NCI-H82 treated with DMSO at 0.1 percent for 48 hours (cell line): ENCODE results near the gene NSMCE1.
A peak's percentile ranks its signal among the peaks of the same experiment; 100 is the strongest.

Source experiments
- DNase-seq: peaks from one replicate; lab custom pipeline; 2025; ENCODE audit not compliant: unreplicated experiment; lab: John Stamatoyannopoulos, UW

The NSMCE1 gene

DNA sequence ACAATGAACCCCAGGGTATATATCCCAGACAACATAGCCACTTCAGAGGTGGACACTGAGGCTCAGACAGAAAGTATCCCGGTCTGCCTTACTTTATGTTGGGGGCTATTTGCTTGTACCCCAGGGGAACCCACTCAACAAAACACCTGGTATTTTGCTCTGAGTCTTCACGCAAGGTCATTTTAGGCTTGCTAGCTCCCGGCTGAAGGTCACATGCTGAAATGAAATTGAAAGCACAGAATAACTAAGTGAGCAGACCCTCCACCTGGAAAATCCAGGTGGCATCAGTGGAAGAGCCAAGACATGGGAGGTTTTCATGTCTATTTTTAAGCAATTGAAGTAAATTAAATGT lies 69.4 kb downstream of the NSMCE1 start:
- no peak for DNase-seq

DNA sequence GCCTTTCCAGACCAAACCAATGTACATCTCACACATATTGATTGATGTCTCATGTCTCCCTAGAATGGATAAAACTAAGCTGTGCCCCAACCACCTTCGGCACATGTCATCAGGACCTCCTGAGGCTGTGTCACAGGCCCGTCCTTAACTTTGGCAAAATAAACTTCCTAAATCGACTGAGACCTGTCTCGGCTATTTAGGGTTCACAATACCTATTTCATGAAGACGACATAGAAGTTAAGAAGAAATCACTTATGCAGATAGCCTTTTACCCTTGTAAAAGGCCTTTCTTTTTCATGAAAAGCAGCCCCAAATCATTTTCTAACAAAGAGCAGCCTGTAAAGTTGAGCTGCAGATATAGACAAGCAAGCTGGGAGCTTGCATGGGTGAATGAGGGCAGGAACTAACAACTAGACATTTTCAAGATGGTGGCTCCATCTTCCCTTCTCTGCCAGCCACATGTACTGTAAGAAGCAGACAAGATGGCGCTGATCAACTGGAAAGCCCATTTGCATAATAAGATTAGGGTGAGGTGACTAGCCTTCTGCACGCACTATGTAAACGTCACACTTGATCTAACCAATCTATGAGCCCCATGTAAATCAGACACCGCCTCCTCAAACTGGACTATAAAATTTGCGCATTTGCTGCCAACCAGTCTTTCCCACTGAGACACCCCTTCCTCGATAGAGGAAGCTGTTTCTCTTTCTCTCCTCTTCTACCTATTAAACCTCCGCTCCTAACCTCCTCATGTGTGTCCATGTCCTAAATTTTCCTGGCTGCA lies 69.9 kb downstream of the NSMCE1 start:
- peak; percentile 67 for DNase-seq

DNA sequence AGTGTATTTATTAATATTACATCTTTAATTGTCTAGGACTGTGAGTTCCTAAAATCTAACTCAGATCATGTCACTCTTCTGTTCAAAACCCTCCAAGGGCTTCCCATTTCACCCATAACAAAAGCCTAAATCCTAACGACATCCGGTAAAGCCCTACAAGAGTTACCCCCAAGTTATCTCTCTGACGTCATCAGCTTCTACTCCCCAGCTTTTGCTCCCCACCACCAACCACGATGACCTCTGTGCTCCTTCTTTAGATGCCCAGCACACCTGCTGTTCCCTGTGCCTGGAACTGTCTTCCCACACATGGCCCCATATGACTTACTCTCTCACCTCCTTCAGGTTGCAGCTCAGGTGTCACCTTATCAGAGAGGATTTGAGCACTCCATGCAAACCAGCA lies 71.6 kb downstream of the NSMCE1 start:
- no peak for DNase-seq

DNA sequence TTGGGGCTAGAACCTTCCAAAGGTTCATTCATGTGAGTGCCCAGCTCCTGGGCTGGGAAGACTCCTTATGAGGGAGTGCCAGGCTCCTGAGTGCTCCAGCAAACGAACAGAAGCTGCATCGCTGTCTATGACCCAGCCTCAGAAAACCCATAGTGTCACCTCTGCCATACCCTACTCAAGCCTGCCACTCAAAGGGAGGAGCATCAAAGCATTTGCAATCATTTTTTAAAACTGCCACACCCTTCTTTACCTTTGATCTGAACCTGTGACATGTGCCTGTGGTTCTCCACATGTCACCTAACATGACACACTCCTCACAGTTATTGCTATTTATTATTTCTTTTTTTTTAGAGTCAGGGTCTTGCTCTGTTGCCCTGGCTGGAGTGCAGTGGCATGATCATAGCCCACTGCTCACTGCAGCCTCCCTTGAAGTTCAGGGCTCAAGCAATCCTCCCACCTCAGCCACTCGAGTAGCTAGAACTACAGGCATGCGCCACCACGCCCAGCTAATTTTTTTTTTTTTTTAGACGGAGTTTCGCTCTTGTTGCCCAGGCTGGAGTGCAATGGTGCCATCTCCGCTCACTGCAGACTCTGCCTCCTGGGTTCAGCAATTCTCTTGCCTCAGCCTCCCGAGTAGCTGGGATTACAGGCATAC lies 72.5 kb downstream of the NSMCE1 start:
- no peak for DNase-seq

DNA sequence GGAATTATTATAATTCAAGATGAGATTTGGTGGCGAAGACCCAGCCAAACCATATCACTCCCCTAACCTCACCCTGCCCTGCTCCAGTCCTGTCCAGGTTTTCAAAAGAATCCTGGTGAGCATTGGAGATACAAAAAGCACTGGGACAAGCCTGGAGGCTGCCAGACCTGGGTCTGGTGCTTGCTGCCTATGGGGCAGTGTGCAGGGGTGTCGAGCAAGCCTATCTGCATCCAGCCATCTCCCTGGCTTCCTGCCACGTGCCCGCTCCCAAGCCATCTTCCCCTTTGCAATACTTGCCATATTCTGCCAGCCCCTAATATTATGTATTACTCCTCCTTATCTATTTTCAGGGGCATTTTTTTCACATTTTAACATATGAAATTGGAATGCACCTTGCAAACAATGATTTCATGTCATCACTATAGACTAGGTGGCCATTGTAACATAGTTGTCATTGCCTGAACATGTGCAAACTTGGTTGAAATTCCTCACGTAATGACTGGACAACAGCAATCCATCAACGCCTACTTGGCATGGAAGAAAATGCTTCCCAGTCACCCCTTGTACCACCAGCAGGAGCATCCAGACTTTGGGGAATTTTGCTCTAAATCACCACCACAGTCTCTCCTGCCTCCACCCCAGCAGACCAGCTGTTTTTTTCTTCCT lies 73.4 kb downstream of the NSMCE1 start:
- no peak for DNase-seq

DNA sequence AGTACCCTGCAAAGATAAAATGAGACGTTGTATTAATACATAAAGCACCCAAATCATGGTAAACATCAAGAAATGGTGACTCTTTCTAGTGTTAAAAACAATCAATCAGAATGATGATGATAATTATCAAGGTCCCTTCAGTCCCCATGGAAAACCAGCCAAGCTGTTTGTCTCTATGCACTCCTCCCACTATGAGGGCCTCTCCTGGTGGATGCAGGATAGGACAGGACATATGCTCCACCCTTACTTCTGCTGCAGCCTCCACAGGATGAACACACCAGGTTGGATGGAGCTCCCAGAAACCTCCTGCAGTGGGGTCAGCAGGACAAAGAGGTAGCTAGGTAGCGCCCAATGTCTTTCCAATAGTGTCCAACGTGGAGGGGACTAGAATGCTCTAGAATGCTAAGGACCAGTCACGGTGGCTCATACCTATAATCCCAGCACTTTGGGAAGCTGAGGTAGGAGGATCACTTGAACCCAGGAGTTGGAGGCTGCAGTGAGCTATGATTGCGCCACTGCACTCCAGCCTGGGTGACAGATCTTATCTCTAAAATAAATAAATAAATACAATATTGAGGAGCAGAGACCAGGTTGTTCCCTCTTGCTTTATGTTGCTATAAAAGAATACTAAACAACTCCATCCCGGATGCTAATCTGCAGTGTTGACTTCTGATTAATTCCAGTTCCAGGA lies 75.1 kb downstream of the NSMCE1 start:
- no peak for DNase-seq

DNA sequence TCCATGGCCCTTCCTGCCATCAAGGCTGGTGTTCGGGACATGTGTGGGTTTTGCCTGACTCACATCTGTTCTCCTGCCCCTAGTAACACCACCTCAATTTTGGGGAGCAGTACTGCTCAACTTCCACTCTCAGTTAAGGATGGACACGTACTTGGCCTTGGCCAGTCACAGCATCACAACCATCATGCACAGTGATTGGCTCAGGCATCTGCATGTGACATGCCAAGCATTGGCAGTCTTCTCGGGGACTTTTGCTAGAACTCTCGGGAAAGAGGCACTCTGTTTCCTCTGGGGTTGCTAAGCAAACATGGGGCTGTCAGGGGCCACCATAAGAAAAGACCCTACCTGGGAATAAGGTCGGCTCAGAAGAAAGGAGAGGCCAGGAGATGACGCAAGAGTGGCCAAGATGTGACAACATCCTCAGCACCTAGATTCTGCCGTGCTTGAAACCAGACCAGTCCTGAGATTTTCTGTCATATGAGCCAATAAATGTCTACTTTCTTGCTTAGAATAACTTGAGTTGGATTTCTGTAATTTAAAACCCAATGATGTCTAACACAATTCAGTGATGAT lies 77.1 kb downstream of the NSMCE1 start:
- DNase-seq: no peak

DNA sequence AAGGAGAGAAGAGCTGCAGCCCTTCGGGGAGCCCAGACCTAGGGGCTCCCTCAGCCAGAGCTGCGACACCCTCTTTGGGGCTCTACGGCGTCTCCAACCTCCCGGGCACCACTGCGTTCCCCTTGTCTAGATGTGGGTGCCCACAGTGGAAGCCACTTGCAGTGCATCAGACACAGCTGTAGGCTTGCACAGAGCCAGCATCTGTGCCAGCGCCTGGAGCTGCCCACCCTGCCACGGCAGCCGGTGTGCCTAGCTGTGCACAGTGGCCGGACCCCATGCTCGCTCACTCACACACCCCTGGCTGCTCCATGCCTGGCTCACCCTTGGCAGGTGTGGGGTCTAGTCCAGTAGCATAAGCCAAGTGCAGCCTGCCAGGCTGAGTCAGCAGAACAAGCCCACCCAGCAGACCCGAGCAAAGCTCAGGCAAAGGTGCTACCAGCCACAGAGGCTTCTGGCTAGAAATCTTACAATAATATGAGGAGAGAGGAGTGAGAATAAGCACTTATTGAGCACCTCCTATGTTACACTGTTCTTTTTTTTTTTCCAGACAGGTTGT lies 78.2 kb downstream of the NSMCE1 start:
- no peak for DNase-seq

DNA sequence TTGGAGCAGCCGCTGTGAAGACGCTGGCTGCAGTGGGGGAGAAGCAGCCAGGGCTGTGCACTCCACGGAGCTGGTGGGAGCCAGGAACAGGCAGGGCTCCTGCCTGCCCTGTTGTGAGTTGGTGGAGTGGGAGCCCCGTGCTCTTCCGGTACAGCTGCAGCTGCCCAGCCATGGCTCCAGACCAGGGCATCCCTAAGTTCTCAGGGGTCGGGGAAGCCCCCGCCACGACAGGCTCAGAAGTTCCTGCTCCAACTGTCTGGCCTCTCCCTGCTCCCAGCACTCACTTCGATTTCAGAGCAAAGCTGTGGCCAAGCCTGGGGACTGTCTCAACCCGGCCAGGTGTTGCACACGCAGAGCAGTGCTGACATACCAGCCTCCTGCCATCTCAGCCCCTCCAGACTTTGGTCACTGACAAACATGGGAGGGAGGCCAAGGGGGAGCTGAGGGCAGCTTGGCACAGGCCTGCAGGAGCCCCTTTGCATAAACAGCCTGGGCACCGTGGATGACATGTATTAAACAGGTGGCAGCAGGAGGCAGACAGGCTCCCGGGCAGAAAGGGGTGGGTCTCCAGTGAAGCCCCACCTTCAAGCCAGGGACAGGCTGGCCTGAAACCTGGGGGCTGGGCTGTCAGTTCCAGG lies 79.1 kb downstream of the NSMCE1 start:
- no peak for DNase-seq

DNA sequence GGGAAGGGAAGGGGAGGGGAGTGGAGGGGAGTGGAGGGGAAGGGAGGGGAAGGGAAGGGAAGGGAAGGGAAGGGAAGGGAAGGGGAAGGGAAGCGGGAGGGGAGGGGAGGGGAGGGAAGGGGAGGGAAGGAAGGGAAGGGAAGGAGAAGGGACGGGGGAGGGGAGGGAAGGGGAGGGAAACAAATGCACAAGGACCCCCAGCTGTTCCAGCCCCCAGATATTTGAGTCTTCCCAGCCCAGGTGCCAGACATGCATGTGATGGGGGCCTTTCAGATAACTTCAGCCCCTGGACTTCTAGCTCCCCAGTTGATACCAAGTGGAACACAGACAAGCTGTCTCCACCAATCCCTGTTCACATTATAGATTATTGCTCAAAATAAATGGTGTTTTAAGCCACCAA lies 79.9 kb downstream of the NSMCE1 start:
- no peak for DNase-seq

DNA sequence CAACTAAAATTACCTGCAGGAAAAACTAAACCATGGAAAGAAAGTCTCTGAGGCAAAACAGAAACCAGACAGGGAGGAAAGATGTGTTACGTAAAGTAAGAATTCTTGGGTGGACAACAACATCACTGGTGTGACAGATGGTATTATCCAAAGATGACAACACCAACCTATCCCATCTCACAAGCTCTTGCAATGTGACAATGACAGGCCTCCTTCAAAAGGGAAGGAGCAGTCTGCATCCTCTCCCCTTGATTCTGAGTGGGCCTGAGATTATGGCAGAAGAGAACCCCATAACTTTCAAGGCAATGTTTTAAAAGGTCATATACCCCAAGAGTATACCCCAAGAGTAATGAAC lies 82.8 kb downstream of the NSMCE1 start:
- DNase-seq: no peak

DNA sequence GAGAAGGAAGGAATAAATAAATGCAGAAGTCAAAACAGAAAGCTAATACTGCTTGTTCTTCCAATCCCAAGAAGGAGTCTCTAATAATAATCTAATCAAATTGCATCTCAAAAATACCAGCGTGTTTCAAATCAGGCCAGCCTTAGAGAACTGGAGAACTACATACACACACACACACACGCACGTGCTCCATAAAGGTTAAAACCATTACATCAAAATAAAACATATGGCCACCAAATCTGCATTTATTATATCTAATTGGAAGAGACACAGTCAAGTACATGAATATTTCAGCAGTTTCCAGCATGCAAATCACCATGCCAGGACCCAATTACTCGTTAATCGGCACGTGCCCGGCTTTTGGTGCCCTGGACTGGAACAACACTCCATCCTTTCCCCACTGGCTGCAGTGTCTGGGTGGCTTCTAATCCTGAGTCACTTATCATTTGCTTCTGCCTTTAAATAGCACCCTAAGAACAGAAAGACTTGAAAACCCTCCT lies 85.6 kb downstream of the NSMCE1 start:
- no peak for DNase-seq

DNA sequence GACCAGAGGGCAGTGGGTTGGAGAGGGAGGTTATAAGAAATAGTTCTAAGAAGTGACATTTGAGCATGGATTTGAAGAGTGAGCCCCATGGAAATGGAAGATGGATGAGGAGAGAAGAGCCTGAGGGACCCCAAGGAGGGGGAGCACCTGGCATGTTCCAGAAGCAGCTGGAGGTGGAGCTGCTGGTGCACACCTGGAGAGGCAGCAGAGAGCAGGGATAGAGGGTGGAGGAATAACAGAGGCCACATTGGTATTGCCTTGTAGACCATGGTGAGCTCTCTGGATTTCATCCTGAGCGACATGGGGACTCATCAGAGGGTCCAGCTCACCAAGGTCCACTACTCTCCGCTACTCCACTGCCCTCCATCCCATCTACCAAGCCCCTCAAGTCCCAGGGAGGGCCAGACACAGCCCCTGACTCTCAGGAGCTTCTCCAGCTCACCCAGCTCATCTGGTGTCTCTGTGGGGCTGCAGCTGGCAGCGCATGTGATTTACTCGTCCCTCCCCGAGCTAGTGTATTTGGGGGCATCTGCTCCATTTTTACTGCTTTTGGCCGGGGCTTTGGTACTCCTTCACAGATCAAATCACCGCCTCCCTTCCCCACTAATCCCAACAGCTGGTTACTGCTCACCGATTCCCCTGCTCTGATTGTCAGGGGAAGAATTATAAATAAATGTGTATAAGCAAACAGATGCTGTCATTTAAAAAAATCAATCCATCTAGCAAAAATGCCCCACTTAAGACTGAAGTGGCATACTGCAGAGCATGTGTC lies 87.4 kb downstream of the NSMCE1 start:
- DNase-seq: no peak

DNA sequence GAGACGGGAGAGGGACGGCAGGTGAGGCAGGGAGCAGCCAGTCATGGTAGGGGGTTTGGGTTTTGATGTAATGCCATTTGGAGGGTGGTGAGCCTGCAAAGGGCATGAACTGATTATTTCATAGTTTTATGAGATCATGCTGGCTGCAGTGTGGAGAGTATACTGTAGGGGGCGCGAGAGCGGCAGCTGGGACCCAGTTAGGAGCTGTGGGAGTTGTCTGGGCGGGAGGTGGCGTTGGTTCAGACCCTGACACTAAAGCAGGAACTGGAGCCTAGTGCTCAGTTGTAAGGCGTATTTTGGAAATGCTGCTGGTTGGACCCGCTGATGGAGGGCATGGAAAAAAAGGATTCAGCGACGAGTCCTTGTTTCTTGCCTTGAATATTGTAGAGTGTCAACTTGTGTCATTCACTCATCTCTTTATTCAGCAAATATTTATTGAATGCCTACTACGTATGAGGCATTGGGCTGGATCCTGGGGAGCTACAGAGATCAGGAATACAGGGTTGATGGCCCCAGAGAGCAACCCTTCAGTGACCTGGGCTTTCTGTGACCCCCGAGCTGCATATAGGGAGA lies 89.0 kb downstream of the NSMCE1 start:
- peak; percentile 20 for DNase-seq

DNA sequence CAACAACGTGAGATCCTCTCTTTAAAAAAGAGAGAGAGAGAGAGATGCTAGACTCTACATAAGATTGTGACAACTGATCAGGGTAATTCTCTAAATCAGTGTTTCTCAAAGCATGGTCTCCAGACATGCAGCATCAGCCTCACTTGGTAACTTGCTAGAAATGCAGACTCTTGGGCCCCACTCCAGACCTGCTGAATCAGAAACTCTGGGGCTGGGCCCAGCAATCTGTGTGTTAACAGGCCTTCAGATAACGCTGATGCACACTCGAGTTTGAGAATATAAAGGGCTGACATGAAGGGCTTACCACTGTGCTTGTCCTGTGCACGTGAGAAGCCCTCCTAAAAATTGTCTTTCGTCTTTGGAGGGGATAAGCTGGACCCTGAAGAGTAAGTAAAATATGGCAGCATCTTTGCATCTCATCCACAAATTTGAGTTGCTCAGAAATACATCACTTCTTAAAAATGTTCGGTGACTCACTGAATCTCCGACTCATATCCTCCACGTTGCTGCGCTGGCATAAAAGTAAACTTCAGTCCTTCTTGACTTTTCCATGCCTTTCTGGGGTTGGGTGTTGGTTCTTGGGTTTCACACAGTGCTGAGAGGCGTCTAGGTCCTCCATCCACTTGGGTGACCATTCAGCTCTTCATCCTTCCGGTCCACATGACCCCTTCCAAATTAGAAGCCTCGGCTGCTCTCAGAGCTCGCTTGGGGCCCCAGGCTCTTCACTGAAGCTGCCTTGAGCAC lies 91.4 kb downstream of the NSMCE1 start:
- no peak for DNase-seq

DNA sequence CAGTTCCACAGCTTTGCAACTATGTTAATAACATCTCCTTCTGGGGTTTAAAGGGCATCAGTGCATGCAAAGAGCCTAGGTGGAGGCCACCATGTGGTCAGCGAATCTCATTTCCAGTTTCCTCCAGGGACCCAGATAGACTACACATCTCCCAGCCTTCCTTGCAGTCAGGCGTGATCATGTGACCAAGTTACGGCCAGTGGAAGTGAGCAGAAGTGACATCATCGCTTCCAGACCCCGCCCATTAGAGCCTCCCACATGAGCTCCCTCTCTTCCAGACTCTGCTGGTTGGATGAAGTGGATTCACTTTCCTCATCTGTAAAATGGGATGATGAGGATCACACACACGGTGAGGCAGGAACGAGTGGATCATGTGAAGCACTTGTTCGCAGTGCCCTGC lies 92.7 kb downstream of the NSMCE1 start:
- DNase-seq: no peak
